ENCODE data around the gene RABGAP1.
"Not testable (repeated sequence)": the region's sequence is repeated elsewhere in the genome, so short reads cannot be mapped to it uniquely, and the experiment has no call there.

Gene RABGAP1

GRCh38 chr9:122940749-122941581 lies at the start of gene RABGAP1:
Gene RABGAP1 (plus strand): TSS chr9:122941020. CDS start chr9:122957060, 16,040 bp downstream.
- TF ChIP-seq CTCF (IDR thresholded peaks at IDR 0.05; ENCODE audit: insufficient read depth, low read depth, low read length, missing control alignments) = no peak
- peak within 1 kb of the TSS; percentile 63 for H3K4me3 ChIP-seq (ENCODE audit: low read length)
- peak; percentile 99 for DNase-seq (ENCODE audit: low read depth)

GRCh38 chr9:122897969-122898368 lies 42.9 kb upstream of the RABGAP1 start:
- no peak overlapping the region for H3K4me3 ChIP-seq (ENCODE audit: low read length)
- TF ChIP-seq CTCF (IDR thresholded peaks at IDR 0.05; ENCODE audit: insufficient read depth, low read depth, low read length, missing control alignments) = no peak
- DNase-seq (ENCODE audit: low read depth) = peak; percentile 66

GRCh38 chr9:122900791-122901190 lies 40.0 kb upstream of the RABGAP1 start:
- peak overlapping the region; percentile 3 for H3K4me3 ChIP-seq (ENCODE audit: low read length)
- peak; percentile 23 for DNase-seq (ENCODE audit: low read depth)
- no peak for TF ChIP-seq CTCF (IDR thresholded peaks at IDR 0.05; ENCODE audit: insufficient read depth, low read depth, low read length, missing control alignments)

GRCh38 chr9:122904466-122904822 lies 36.4 kb upstream of the RABGAP1 start:
- TF ChIP-seq CTCF (IDR thresholded peaks at IDR 0.05; ENCODE audit: insufficient read depth, low read depth, low read length, missing control alignments) = no peak
- peak; percentile 27 for DNase-seq (ENCODE audit: low read depth)
- H3K4me3 ChIP-seq (ENCODE audit: low read length) = peak overlapping the region; percentile 95

- peak within 1 kb of the TSS; percentile 95 for H3K4me3 ChIP-seq (ENCODE audit: low read length)
- DNase-seq (ENCODE audit: low read depth) = peak; percentile 100
- no peak for TF ChIP-seq CTCF (IDR thresholded peaks at IDR 0.05; ENCODE audit: insufficient read depth, low read depth, low read length, missing control alignments)
Measured at GRCh38 chr9:122904823-122905710, 35.8 kb upstream of the RABGAP1 start, which contains the start of gene RC3H2. Gene RC3H2 (minus strand): TSS chr9:122905359. CDS start chr9:122897509, 7,850 bp downstream.

- not testable (repeated sequence) for DNase-seq (ENCODE audit: low read depth); H3K4me3 ChIP-seq (ENCODE audit: low read length)
Measured at GRCh38 chr9:122906122-122906521, 34.7 kb upstream of the RABGAP1 start.

- no peak for DNase-seq (ENCODE audit: low read depth)
- no peak for TF ChIP-seq CTCF (IDR thresholded peaks at IDR 0.05; ENCODE audit: insufficient read depth, low read depth, low read length, missing control alignments)
- H3K4me3 ChIP-seq (ENCODE audit: low read length) = peak overlapping the region; percentile 84
Measured at GRCh38 chr9:122912671-122912963, 28.2 kb upstream of the RABGAP1 start.

Data from epithelial cell of esophagus (primary cell).